Bone marrow (tissue), 2 donors: Measurements from ENCODE around the gene PHLPP1.
"Not testable (repeated sequence)": the region's sequence is repeated elsewhere in the genome, so short reads cannot be mapped to it uniquely, and the experiment has no call there.

Source experiments
- DNase-seq, 2 donors: peaks; one replicate each; lab custom pipeline; 2025; lab: John Stamatoyannopoulos, UW

PHLPP1 gene

DNA sequence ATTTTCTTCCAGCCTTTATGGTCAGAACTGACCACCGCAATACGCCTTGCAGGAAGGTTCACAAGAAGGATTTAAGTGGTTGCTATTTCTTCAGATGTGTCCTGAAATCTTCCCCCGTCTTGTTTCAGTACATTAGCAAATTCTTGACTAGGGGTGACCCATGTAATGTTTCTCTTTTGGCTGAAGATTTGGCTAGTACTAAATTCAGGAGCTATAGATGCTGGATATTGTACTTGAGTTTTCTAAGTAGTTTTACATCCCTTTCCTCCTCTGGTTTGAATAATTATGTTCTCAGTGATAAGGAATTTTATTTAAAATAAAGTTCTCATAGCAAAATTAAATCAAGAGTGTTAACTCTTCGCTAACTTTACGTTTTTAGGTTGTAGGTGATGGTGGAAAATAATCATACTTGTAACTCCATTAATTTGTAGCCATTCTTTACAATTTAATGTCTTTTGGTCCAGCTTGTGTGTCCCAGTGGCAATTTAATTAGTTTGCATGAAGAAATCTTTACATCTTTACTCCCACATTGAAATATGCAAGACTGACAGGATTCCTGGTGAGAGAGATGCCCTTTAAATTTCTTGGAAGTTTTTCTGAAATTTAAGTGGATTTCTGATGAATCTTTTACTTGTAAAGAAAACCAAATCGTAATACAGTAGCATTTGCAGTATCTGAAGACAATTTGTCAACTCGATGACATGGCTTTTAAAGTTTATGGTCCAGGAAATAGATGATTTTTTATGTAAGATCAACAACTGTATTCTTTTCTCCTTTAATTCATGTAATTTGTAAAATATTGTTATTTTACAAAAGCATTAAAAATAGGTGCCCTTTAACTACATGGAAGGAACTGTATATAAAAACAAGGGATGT is 2.8 kb downstream of the PHLPP1 start:
- DNase-seq, result no peak

DNA sequence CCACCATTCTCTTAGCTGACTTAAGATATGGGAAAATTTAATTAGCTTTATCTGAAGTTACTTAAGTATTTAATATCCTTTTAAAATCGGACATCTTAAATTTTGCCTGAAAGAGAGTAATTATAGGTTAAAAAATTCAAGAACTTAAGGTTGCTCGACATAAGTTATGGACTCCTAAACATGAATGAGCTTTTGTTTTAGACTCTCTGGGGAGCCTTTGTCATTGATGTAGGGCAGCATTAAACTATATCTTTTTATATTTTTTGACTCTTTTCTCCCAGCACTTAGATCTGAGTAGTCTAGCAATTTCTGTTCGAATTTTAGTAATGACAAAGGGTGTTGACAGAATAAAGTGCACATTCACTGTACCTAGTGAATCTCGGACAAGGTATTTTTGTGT is 4.7 kb downstream of the PHLPP1 start:
- no peak for DNase-seq

- DNase-seq, result no peak
Observed at GRCh38 chr18:62720766-62721613, 5.6 kb downstream of the PHLPP1 start.

- no peak for DNase-seq
Observed at GRCh38 chr18:62721839-62722795, 6.8 kb downstream of the PHLPP1 start.

DNA sequence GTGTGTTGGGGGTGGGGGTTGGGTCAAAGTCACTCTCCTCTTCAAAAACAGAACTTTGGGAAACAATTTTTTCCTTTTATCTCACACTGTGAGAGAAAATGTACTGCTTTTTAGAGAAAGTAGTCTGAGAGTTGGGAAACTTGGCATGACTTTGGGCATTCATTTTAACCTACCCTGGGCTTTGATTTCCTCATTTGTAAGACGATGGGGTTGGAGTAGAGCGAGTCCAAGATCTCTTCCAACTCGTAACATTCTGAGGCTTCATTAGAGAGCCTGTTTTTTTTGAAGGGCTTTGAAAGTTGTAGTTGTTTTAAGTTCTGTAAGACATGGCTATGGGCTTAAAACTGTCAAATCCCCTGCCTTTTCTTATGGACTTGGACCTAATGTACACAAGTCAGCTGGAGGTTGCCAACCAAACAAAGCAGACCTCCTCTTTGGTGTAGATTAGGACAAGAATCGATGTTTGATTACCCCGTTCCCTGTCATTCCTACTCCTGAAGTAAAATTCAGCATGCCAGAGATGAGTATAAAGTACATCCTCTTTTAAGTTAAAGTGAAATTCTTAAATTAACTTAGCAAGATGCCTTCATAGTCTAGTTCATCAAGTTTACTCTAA is 8.4 kb downstream of the PHLPP1 start:
- no peak for DNase-seq

- no peak for DNase-seq
Observed at GRCh38 chr18:62725896-62726295, 10.6 kb downstream of the PHLPP1 start.

GRCh38 chr18:62728254-62728653 is 12.9 kb downstream of the PHLPP1 start:
- DNase-seq, result no peak

DNA sequence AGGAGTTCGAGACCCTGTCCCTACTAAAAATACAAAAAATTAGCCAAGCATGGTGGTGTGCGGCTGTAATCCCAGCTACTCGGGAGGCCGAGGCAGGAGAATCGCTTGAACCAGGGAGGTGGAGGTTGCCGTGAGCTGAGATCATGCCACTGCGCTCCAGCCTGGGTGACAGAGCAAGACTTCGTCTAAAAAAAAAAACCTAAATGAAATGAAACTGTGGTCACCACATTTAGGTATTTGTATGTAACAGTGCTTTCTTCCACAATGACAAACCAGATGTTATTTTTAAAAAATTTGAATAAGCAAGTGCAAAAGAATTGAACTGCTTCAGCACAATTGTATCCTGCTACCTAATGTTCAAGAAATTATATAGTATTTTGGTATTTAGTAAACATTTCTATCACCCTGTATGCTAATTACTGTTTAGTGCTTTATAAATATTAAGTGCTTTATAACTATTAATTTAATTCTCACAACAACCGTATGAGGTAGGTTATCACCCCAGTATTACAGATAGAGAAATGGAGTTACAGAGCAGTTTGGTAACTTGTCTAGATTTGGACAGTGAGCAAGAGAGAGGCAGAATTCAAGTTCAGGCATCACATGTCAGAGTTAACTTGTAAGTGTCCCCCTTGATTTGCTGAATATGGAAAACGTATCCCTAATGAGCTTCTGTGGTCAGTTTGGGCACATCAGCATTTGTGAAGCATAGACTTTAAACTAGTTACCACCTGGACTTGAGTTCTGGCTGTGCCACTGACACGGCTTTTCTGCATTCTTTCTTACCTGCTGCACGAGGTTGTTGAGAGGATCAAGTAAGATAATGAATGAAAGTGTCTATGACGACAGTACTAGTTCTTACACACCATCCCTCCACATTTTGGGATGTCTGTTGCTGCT is 14.4 kb downstream of the PHLPP1 start:
- no peak for DNase-seq

- DNase-seq, result no peak
Observed at GRCh38 chr18:62730941-62731340, 15.6 kb downstream of the PHLPP1 start.

- no peak for DNase-seq
Observed at GRCh38 chr18:62732617-62733016, 17.3 kb downstream of the PHLPP1 start.

DNA sequence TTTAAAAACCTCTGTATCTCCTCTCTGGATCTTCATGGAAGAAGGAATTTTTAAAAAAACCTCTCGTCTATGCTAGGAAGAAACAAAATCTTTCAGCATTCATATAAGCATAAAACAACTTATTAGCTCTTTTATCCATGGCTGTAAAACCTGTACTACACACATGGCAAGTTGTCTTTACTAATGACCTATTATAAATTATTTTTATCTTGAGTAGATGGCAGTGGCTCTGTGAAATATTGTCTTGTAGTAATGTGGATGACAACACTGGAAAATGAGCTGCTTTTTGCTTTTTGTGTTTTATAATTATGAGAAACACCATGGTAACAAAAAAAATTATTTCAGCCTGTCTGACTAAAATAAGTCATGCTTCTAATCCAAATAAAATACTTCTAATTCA is 18.9 kb downstream of the PHLPP1 start:
- no peak for DNase-seq

- DNase-seq, result no peak
Observed at GRCh38 chr18:62735387-62735786, 20.0 kb downstream of the PHLPP1 start.

DNA sequence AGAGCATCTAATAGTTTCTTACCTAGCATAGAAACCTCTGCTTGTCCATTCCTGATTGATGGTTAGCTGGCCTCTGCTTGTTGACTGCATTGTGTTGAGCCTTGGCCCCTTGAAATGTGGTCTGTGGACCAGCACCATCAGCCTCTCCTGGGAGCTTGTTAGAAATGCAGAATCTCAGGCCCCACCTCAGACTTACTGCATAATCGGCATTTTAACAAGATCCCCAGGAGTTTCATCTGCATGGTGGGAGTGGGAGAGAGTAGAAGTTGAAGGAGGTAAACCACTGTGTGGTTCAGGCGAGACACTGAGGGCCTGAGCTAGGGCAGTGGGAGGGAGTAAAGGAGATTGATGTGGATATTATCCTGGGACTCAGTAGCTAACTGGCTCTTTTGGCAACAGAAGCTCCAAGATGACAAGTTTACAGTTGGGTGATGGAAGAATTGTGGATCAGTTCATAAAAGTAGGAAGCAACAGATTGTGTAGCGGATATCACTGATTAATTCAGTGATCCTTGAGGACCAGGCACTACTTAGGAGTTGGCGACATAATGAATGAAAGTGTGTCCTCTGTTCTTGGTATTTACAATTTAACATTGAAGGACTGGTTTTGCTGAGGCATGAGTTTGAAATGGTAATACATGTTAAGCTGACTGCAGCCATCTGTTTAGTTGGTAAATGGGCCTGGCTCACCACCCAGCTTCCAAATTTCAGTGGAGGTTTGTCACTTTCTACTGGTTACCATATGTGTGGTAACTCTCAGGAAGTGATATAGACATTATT is 20.9 kb downstream of the PHLPP1 start:
- no peak for DNase-seq

- DNase-seq, result no peak
Observed at GRCh38 chr18:62737241-62737873, 22.0 kb downstream of the PHLPP1 start.

GRCh38 chr18:62738639-62739038 is 23.3 kb downstream of the PHLPP1 start:
- DNase-seq, result no peak

DNA sequence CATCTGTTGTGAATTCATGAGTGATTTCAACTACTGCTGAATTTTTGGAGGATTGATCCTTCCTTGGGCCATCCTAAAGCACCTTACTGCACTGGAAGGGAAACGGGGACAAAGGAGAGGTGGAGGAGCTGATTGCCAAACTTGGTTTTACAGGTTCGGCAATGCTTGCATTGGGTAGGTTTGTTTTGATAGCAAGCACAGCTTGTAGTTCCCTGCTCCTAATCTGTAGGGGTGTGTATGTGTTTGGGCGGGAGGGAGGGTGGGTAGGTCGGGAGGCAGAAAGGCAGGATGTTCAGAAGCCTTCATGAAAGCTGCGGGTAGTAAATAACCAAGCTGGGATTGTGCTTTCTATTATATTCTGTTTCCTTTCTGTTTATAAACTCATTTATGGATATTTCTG is 24.6 kb downstream of the PHLPP1 start:
- no peak for DNase-seq

- not testable (repeated sequence) for DNase-seq
Observed at GRCh38 chr18:62740650-62741049, 25.3 kb downstream of the PHLPP1 start.

GRCh38 chr18:62741118-62741566 is 25.8 kb downstream of the PHLPP1 start:
- DNase-seq, result peak in 1 of 2 donors; percentile 58

DNA sequence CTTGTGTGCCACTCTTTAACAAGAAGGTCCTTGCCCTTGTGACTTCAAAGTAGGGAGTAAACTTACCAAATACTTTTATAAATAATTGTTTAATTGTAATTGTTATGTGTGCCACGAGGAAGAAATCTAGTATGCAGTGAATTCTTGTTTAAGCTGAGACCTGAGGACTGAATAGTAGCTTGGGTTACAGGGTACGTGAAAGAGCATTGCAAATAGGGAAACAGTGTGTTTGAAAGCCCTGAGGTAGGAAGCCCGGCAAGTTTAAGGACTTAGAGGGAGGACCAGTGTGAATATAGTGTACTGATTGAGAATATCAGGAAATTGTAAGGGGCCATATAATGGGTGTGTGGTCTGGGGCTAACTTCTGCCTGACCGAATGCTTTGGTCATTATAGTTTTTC is 26.2 kb downstream of the PHLPP1 start:
- DNase-seq, result no peak
